ENCODE results near the gene SPHKAP.

Gene SPHKAP

DNA sequence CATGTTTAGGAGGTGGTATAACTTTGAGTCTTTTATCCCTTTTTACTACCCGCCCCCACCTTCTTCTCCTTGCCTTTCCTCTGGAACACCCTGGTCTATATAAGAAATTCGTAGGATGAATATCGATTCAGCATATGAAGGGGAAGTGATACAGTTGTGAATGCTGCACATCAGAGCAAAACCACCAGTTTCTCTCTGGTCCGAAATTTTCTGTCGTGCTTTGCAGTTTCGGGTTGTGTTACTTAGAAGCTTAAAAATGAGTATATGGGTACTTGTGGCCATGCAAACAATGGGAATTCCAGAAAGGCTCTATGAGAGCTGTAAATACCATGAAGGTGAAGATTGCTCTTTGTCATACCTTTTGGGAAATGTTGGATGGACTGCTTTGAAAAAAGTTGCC is 249.5 kb downstream of the SPHKAP start:
- no peak overlapping the region for H3K27ac ChIP-seq
- no peak for DNase-seq (ENCODE audit: low read depth, low spot score)

Data from epithelial cell of prostate (primary cell).